T-cell (primary cell): ENCODE results near the gene CD63. TPM values are rescaled to one million over a fixed set of nuclear protein-coding genes. Genes with fewer than 3 reads are reported as not detected.
A peak's percentile ranks its signal among the peaks of the same experiment; 100 is the strongest.

Source experiments
- ATAC-seq, 4 experiments: fragments of 200-7000 bp in 3 of 4; fragments of 150-1000 bp in 1 of 4; cut with Tn5 transposase; replicated peaks in 1 of 4; 1 replicate in 3 of 4; 2 replicates in 1 of 4; pipeline ENCODE4 v1.10.0; 2021; ENCODE audit warnings: moderate library complexity in 3 of 4, mild to moderate bottlenecking in 2 of 4, moderate number of reproducible peaks in 1 of 4
- CTCF ChIA-PET, 2 donors: fragments of 300-600 bp; sonication (Branson Sonifier 250); formaldehyde crosslinking; loops; one replicate each; lab custom pipeline; 2022; ENCODE audit warnings: antibody characterized with exemption in 2 of 2; lab: Charles Lee
- POLR2A ChIA-PET, 2 donors: fragments of 300-600 bp; sonication (Branson Sonifier 250); formaldehyde crosslinking; loops; one replicate each; lab custom pipeline; 2022; ENCODE audit warnings: antibody characterized with exemption in 2 of 2; lab: Charles Lee
- DNase-seq, 35 experiments: peaks; one replicate each; pipeline versions ENCODE4 v3.0.0 to v3.0.0-alpha.2; 2013 to 2023
- H3K27ac ChIP-seq: one replicate; pipeline ENCODE4 v1.5.1; 2013; ENCODE audit warnings: low read length
- H3K27me3 ChIP-seq, 2 experiments: replicated peaks in 1 of 2; 1 replicate in 1 of 2; 2 replicates in 1 of 2; pipeline versions ENCODE4 v1.6.1 to v1.7.0; 2013; ENCODE audit warnings: low read length in 1 of 2, mixed read lengths in 1 of 2; ENCODE audit not compliant: control insufficient read depth in 2 of 2, insufficient read depth in 2 of 2; ENCODE audit errors: extremely low read depth in 1 of 2
- H3K36me3 ChIP-seq, 2 donors: 1 replicate in 1 of 2; 2 replicates in 1 of 2; pipeline versions ENCODE4 v1.6.1 to v1.7.0; 2013; ENCODE audit warnings: low read length in 1 of 2; ENCODE audit not compliant: control insufficient read depth in 2 of 2, insufficient read depth in 1 of 2; ENCODE audit errors: extremely low read depth in 1 of 2
- H3K4me1 ChIP-seq, 2 experiments: 1 replicate in 1 of 2; 2 replicates in 1 of 2; pipeline versions ENCODE4 v1.6.1 to v1.7.0; 2013; ENCODE audit warnings: low read length in 2 of 2, mixed read lengths in 1 of 2; ENCODE audit not compliant: insufficient read depth in 2 of 2, control insufficient read depth in 1 of 2; ENCODE audit errors: extremely low read depth in 1 of 2
- H3K4me3 ChIP-seq, 2 donors: 1 replicate in 1 of 2; 2 replicates in 1 of 2; pipeline versions ENCODE4 v1.5.1 to v1.7.0; 2013; ENCODE audit warnings: mild to moderate bottlenecking in 2 of 2, low read length in 1 of 2, moderate library complexity in 1 of 2; ENCODE audit not compliant: control insufficient read depth in 1 of 2; ENCODE audit errors: extremely low read depth in 1 of 2
- H3K9me3 ChIP-seq: 2 replicates; pipeline ENCODE4 v1.7.0; 2013
- H3K27ac Mint-ChIP-seq, 2 donors: one replicate each; pipeline ENCODE4 v1.8.0; 2020 to 2021; ENCODE audit warnings: mild to moderate bottlenecking in 2 of 2, mixed read lengths in 2 of 2
- H3K27me3 Mint-ChIP-seq, 2 donors: one replicate each; pipeline ENCODE4 v1.8.0; 2021 to 2022; ENCODE audit warnings: mixed read lengths in 2 of 2
- H3K36me3 Mint-ChIP-seq: one replicate; pipeline ENCODE4 v1.8.0; 2021; ENCODE audit warnings: mixed read lengths
- H3K4me1 Mint-ChIP-seq, 3 donors: one replicate each; pipeline ENCODE4 v1.8.0; 2020 to 2022; ENCODE audit warnings: mixed read lengths in 3 of 3, mild to moderate bottlenecking in 1 of 3
- H3K4me3 Mint-ChIP-seq, 3 donors: one replicate each; pipeline ENCODE4 v1.8.0; 2020 to 2022; ENCODE audit warnings: mild to moderate bottlenecking in 3 of 3, mixed read lengths in 3 of 3, moderate library complexity in 3 of 3
- H3K9me3 Mint-ChIP-seq, 3 donors: one replicate each; pipeline ENCODE4 v1.8.0; 2020 to 2022; ENCODE audit warnings: mixed read lengths in 3 of 3
- WGBS: methylation state at CpG from one replicate; pipeline ENCODE4 v1.1.5; 2013; ENCODE audit warnings: missing lambda C conversion rate; ENCODE audit not compliant: insufficient coverage; 5-methylcytosine and 5-hydroxymethylcytosine counted together
- total RNA-seq, 35 experiments: library from RNA in 6 of 35; stranded (reverse) in 6 of 35; fragments of 120-200 nt in 1 of 35; gene quantifications; one replicate each; pipeline versions ENCODE4 v1.2.1 to v1.2.4 and lab custom pipeline; 2013 to 2026

The CD63 gene
- total RNA-seq, 5 donors from 2014 or later (not counting 1 experiment from before 2014, with no cell fraction given): 41.3 to 88.2 (median 73.5) TPM

DNA sequence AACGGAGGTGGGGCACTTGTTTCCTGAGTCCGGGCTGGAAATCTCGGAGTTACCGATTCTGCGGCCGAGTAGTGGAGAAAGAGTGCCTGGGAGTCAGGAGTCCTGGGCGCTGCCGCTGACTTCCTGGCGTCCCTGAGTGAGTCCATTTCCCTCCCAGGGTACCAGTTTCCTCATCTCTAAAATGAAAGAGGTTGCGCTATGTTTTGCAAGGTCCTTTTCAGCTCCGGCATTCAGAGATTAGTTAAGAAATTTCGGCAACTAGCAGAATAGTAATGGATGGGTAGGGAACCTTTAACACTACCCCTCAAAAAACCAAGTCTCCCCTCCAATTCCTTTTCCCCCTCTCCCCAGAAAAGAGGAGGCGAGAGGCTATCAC lies 12.2 kb downstream of the CD63 start:
- ATAC-seq (no peak), DNase-seq (no peak)
- ChIA-PET CTCF (interaction anchor here (0.6 to 1.6 kb wide), 8 partner anchors 11 to 920 kb away, joined by 3 to 6 read pairs (median 4); no protein-coding TSS in a partner anchor), POLR2A (interaction anchor here in 1 of 2 donors (0.6 kb wide), 1 partner anchor 368 kb away, joined by 3 read pairs; no protein-coding TSS in a partner anchor)
- WGBS: 0% methylated on average over 2 of the region's 13 CpGs
- Histone ChIP-seq H3K4me1 (peaks cover 9 to 48% of the 10 kb centered on the region in 2 experiments), H3K9me3 (no peaks in the 10 kb centered on the region), H3K27me3 (no peaks in the 10 kb centered on the region), H3K36me3 (peaks cover 0 to 24% of the 10 kb centered on the region in 2 donors), H3K4me3 (peak overlapping the region; percentile 93 to 97), H3K27ac (peak overlapping the region; percentile 82)
- peaks cover 3% of the 10 kb centered on the region for H3K36me3 Mint-ChIP-seq
- peaks cover 23 to 45% (median 34%) of the 10 kb centered on the region in 3 donors for H3K4me1 Mint-ChIP-seq
- H3K27me3 Mint-ChIP-seq: peaks cover 3% of the 10 kb centered on the region in 2 donors
- H3K4me3 Mint-ChIP-seq: peak overlapping the region; percentile 93 to 98 (median 97)
- H3K9me3 Mint-ChIP-seq: no peaks in the 10 kb centered on the region
- H3K27ac Mint-ChIP-seq: peak overlapping the region; percentile 86 to 96

DNA sequence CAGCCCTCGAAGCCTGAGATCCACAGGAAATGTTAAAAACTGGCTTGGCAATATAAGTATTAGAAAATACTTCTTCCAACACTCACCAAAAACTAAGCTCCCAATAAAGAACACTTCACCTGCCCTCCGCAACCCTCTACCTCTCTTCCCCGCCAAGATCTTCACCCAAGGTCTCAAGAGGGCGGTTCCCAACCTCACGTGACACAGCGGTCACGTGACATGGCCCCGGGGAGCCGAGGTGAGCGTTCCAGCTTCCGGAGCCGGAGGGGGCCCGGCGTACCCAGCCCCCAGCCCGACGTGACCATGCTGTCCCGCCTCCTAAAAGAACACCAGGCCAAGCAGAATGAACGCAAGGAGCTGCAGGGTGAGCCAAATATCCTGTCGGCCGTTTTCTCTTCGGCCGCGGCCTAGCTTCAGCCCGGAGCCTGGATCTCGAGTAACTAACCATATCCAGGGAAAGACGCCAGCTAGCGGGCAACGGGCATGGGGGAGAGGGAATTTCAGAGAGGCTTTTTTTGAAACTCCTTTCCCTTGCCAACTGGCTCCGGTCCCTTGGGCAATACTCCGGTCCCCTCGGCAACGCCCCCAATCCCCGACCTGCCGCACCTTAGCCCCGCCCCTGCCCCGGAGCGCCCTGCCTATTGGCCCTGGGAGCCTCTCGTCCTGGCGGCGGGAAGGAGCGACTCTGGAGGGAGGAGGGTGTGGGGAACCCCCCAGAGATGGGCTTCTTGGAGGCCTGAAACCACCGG lies 12.8 kb downstream of the CD63 start, which contains the start of gene BLOC1S1:
Gene BLOC1S1, plus strand, starts transcription at position 214 of the 749 bp plus-strand sequence. Its CDS starts 6 bp downstream, at position 220.
- POLR2A ChIA-PET: interaction anchor here (0.6 to 0.7 kb wide), 2 partner anchors 22 to 369 kb away, joined by 3 read pairs; no protein-coding TSS in a partner anchor
- Histone ChIP-seq H3K9me3 (no peaks in the 10 kb centered on the region), H3K27ac (peak within 1 kb of the TSS; percentile 82), H3K4me1 (peaks cover 9 to 46% of the 10 kb centered on the region in 2 experiments), H3K4me3 (peak within 1 kb of the TSS; percentile 93 to 97), H3K36me3 (peaks cover 0 to 24% of the 10 kb centered on the region in 2 donors), H3K27me3 (no peaks in the 10 kb centered on the region)
- H3K27ac Mint-ChIP-seq: peak within 1 kb of the TSS; percentile 86 to 96
- DNase-seq (peak; percentile 83 to 96 (median 91)), ATAC-seq (peak; percentile 95 to 97 (median 95))
- H3K36me3 Mint-ChIP-seq: peaks cover 3% of the 10 kb centered on the region
- 0% methylated on average over 28 of the region's 42 CpGs for WGBS
- peaks cover 3% of the 10 kb centered on the region in 2 donors for H3K27me3 Mint-ChIP-seq
- H3K4me1 Mint-ChIP-seq: peaks cover 23 to 45% (median 34%) of the 10 kb centered on the region in 3 donors
- peak within 1 kb of the TSS; percentile 93 to 98 (median 97) for H3K4me3 Mint-ChIP-seq
- CTCF ChIA-PET: interaction anchor here (0.5 to 1.6 kb wide), 11 partner anchors 9 to 921 kb away, joined by 3 to 6 read pairs (median 4); partner anchors contain the start of gene DNAJC14 (in 1 of the 2)
- no peaks in the 10 kb centered on the region for H3K9me3 Mint-ChIP-seq

DNA sequence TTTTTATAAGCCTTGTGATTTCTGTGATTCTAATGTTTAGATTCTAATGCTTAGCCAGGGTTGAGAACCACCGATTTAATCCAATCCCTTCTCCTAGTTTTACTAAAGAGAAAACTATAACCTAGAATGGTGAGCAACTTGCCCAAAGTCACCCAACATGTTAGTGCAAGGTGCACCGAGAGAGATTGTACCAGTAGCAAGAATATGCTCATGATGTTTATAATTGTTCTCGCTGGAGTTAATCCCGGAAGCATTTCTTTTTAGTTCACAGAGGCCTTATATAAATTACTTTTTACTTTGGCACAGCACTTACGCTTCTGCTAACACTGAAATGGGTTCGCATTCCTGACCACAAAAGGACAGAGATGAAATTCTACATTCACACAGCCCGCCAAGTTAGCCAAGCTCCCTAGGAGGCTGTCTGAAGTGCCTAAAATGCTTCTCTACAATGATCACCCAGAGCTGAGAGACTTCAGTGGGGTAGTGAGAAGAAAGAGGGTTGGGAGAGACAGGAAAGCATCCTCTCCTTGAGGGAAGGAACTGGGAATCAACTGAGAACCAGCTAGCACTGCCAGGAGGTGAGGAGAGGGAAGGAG lies 13.5 kb downstream of the CD63 start:
- peak overlapping the region in 1 of 2 donors; percentile 97 for H3K4me3 ChIP-seq
- ATAC-seq (no peak), DNase-seq (no peak)
- H3K36me3 Mint-ChIP-seq: peaks cover 3% of the 10 kb centered on the region
- peaks cover 23 to 37% (median 33%) of the 10 kb centered on the region in 3 donors for H3K4me1 Mint-ChIP-seq
- H3K4me1 ChIP-seq: peaks cover 9 to 38% of the 10 kb centered on the region in 2 experiments
- H3K4me3 Mint-ChIP-seq: peak overlapping the region; percentile 93 to 98 (median 97)
- H3K9me3 Mint-ChIP-seq: no peaks in the 10 kb centered on the region
- H3K27ac Mint-ChIP-seq: peak overlapping the region; percentile 86 to 96
- WGBS: 93% methylated on average over 2 of the region's 7 CpGs
- H3K27me3 Mint-ChIP-seq: peaks cover 3% of the 10 kb centered on the region in 2 donors
- ChIA-PET CTCF (interaction anchor here (0.5 to 1.6 kb wide), 8 partner anchors 9 to 921 kb away, joined by 3 to 6 read pairs (median 4); partner anchors contain the start of gene DNAJC14 (in 1 of the 2)), POLR2A (interaction anchor here in 1 of 2 donors (0.7 kb wide), 1 partner anchor 23 kb away, joined by 3 read pairs; no protein-coding TSS in a partner anchor)
- H3K27ac ChIP-seq: peak overlapping the region; percentile 82
- H3K36me3 ChIP-seq: peaks cover 0 to 20% of the 10 kb centered on the region in 2 donors
- H3K9me3 ChIP-seq: no peaks in the 10 kb centered on the region
- no peaks in the 10 kb centered on the region for H3K27me3 ChIP-seq

DNA sequence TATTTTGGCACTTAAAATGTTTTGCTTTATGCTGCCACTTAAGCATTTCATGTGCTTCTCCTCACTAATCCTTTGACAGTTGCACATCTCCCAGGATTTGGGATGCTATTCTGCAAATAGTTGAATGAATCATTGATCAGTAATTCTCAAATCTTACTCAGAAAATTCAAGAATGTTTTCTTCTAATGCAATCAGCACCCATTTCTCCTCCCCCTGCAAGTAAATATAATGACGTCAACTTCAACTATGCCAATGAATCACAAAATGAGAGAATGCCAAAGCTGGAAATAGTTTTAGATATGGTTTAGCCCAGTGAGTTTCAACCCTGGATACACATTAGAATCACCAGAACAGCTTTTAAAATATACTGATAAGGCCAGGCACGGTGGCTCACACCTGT lies 15.1 kb downstream of the CD63 start:
- H3K4me1 ChIP-seq: peaks cover 9 to 34% of the 10 kb centered on the region in 2 experiments
- ChIA-PET POLR2A (no interaction called here), CTCF (no interaction called here)
- Mint-ChIP-seq H3K9me3 (no peaks in the 10 kb centered on the region), H3K27ac (no peak overlapping the region), H3K27me3 (peaks cover 12 to 14% of the 10 kb centered on the region in 2 donors), H3K4me1 (peaks cover 29 to 40% (median 33%) of the 10 kb centered on the region in 3 donors), H3K36me3 (peaks cover 3% of the 10 kb centered on the region), H3K4me3 (no peak overlapping the region)
- 100% methylated on average over 1 of the region's 2 CpGs for WGBS
- H3K27ac ChIP-seq: no peak overlapping the region
- H3K27me3 ChIP-seq: peaks cover 0 to 5% of the 10 kb centered on the region in 2 experiments
- no peak for ATAC-seq
- H3K4me3 ChIP-seq: no peak overlapping the region
- H3K36me3 ChIP-seq: peaks cover 0 to 6% of the 10 kb centered on the region in 2 donors
- H3K9me3 ChIP-seq: no peaks in the 10 kb centered on the region
- DNase-seq: no peak

DNA sequence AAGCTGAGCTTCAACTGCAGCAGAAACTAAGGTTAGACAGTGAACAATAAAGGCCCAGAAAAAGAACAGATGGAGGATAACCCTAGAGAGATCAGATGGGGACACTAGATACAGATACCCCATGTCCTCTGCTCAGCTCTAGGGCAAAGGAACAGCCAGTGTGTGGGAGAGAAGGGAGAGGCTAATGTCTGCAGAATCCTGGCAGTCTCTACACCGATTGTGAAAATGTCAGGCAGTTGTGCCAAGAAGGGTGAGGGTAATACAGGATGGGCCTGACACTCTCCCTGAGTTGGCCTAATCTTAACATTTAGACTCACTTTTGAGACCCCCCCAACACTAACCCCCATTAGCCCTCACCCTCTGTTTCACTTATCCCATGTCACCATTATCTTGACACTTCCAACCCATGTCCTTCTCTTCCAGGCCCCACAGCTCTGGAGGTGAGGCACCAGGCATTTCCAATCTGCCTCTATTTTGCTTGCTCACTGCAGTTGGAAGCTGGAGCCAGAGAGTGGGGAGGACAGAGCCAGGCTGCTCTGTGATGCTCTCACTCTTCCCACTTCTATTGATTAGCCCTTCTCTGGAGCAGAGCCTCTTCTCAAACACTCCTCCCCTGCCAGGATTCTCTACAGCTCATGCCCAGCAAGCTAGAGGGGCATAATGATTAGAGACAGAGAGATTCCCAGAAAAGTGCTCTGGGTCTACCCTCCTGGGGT lies 16.0 kb downstream of the CD63 start:
- no peaks in the 10 kb centered on the region for H3K9me3 ChIP-seq
- WGBS: no CpG with 5 or more reads among the region's 1 CpG
- H3K4me1 ChIP-seq: peaks cover 12 to 35% of the 10 kb centered on the region in 2 experiments
- ATAC-seq (no peak), DNase-seq (no peak)
- Mint-ChIP-seq H3K4me1 (peaks cover 30 to 38% (median 37%) of the 10 kb centered on the region in 3 donors), H3K9me3 (no peaks in the 10 kb centered on the region), H3K36me3 (no peaks in the 10 kb centered on the region), H3K4me3 (no peak overlapping the region), H3K27ac (no peak overlapping the region), H3K27me3 (peaks cover 17 to 21% of the 10 kb centered on the region in 2 donors)
- no peak overlapping the region for H3K4me3 ChIP-seq
- ChIA-PET POLR2A (no interaction called here), CTCF (interaction anchor here in 1 of 2 donors (0.6 kb wide), 1 partner anchor 423 kb away, joined by 8 read pairs; no protein-coding TSS in a partner anchor)
- H3K27ac ChIP-seq: no peak overlapping the region
- no peaks in the 10 kb centered on the region for H3K36me3 ChIP-seq
- peaks cover 0 to 13% of the 10 kb centered on the region in 2 experiments for H3K27me3 ChIP-seq
